ENCODE results near the gene C14orf119.
"Not testable (repeated sequence)": the region's sequence is repeated elsewhere in the genome, so short reads cannot be mapped to it uniquely, and the experiment has no call there.

The C14orf119 gene

GRCh38 chr14:23107620-23108019 lies 12.3 kb downstream of the C14orf119 start:
- not testable (repeated sequence) for H3K9ac ChIP-seq (ENCODE audit: low read length); H3K9me3 ChIP-seq (ENCODE audit: control insufficient read depth, low read length); H3K36me3 ChIP-seq (ENCODE audit: control insufficient read depth, insufficient read depth, low read length); H3K4me1 ChIP-seq (ENCODE audit: control insufficient read depth, insufficient read depth, low read length); H3K4me3 ChIP-seq (ENCODE audit: low read length)
- H3K27me3 ChIP-seq (ENCODE audit: control insufficient read depth, insufficient read depth, low read length), result peaks cover 18% of the 10 kb centered on the region

GRCh38 chr14:23108169-23108568 lies 12.9 kb downstream of the C14orf119 start:
- H3K27me3 ChIP-seq (ENCODE audit: control insufficient read depth, insufficient read depth, low read length), result peaks cover 23% of the 10 kb centered on the region
- not testable (repeated sequence) for H3K4me3 ChIP-seq (ENCODE audit: low read length); H3K9me3 ChIP-seq (ENCODE audit: control insufficient read depth, low read length); H3K4me1 ChIP-seq (ENCODE audit: control insufficient read depth, insufficient read depth, low read length); H3K9ac ChIP-seq (ENCODE audit: low read length); H3K36me3 ChIP-seq (ENCODE audit: control insufficient read depth, insufficient read depth, low read length)

GRCh38 chr14:23109769-23110168 lies 14.5 kb downstream of the C14orf119 start:
- peaks cover 34% of the 10 kb centered on the region for H3K27me3 ChIP-seq (ENCODE audit: control insufficient read depth, insufficient read depth, low read length)
- peaks cover 4% of the 10 kb centered on the region for H3K4me1 ChIP-seq (ENCODE audit: control insufficient read depth, insufficient read depth, low read length)
- no peaks in the 10 kb centered on the region for H3K9me3 ChIP-seq (ENCODE audit: control insufficient read depth, low read length)
- H3K9ac ChIP-seq (ENCODE audit: low read length), result no peak overlapping the region
- H3K4me3 ChIP-seq (ENCODE audit: low read length), result no peak overlapping the region
- no peaks in the 10 kb centered on the region for H3K36me3 ChIP-seq (ENCODE audit: control insufficient read depth, insufficient read depth, low read length)

- Histone ChIP-seq H3K9me3 (ENCODE audit: control insufficient read depth, low read length) (no peaks in the 10 kb centered on the region), H3K27me3 (ENCODE audit: control insufficient read depth, insufficient read depth, low read length) (peaks cover 35% of the 10 kb centered on the region), H3K4me3 (ENCODE audit: low read length) (no peak overlapping the region), H3K4me1 (ENCODE audit: control insufficient read depth, insufficient read depth, low read length) (peaks cover 4% of the 10 kb centered on the region), H3K36me3 (ENCODE audit: control insufficient read depth, insufficient read depth, low read length) (no peaks in the 10 kb centered on the region), H3K9ac (ENCODE audit: low read length) (no peak overlapping the region)
Observed at GRCh38 chr14:23110579-23111365, 15.5 kb downstream of the C14orf119 start.

- H3K36me3 ChIP-seq (ENCODE audit: control insufficient read depth, insufficient read depth, low read length), result no peaks in the 10 kb centered on the region
- no peak overlapping the region for H3K9ac ChIP-seq (ENCODE audit: low read length)
- H3K9me3 ChIP-seq (ENCODE audit: control insufficient read depth, low read length), result no peaks in the 10 kb centered on the region
- H3K4me1 ChIP-seq (ENCODE audit: control insufficient read depth, insufficient read depth, low read length), result peaks cover 4% of the 10 kb centered on the region
- H3K27me3 ChIP-seq (ENCODE audit: control insufficient read depth, insufficient read depth, low read length), result peaks cover 39% of the 10 kb centered on the region
- no peak overlapping the region for H3K4me3 ChIP-seq (ENCODE audit: low read length)
Observed at GRCh38 chr14:23112359-23113178, 17.3 kb downstream of the C14orf119 start.

GRCh38 chr14:23113431-23114119 lies 18.3 kb downstream of the C14orf119 start:
- Histone ChIP-seq H3K27me3 (ENCODE audit: control insufficient read depth, insufficient read depth, low read length) (peaks cover 39% of the 10 kb centered on the region), H3K36me3 (ENCODE audit: control insufficient read depth, insufficient read depth, low read length) (no peaks in the 10 kb centered on the region), H3K9ac (ENCODE audit: low read length) (no peak overlapping the region), H3K9me3 (ENCODE audit: control insufficient read depth, low read length) (no peaks in the 10 kb centered on the region), H3K4me3 (ENCODE audit: low read length) (no peak overlapping the region), H3K4me1 (ENCODE audit: control insufficient read depth, insufficient read depth, low read length) (peaks cover 4% of the 10 kb centered on the region)

GRCh38 chr14:23114120-23114458 lies 18.8 kb downstream of the C14orf119 start:
- H3K9ac ChIP-seq (ENCODE audit: low read length), result no peak overlapping the region
- no peak overlapping the region for H3K4me3 ChIP-seq (ENCODE audit: low read length)
- peaks cover 4% of the 10 kb centered on the region for H3K4me1 ChIP-seq (ENCODE audit: control insufficient read depth, insufficient read depth, low read length)
- no peaks in the 10 kb centered on the region for H3K36me3 ChIP-seq (ENCODE audit: control insufficient read depth, insufficient read depth, low read length)
- peaks cover 39% of the 10 kb centered on the region for H3K27me3 ChIP-seq (ENCODE audit: control insufficient read depth, insufficient read depth, low read length)
- no peaks in the 10 kb centered on the region for H3K9me3 ChIP-seq (ENCODE audit: control insufficient read depth, low read length)

GRCh38 chr14:23114669-23115038 lies 19.3 kb downstream of the C14orf119 start:
- Histone ChIP-seq H3K9ac (ENCODE audit: low read length) (no peak overlapping the region), H3K27me3 (ENCODE audit: control insufficient read depth, insufficient read depth, low read length) (peaks cover 36% of the 10 kb centered on the region), H3K4me3 (ENCODE audit: low read length) (no peak overlapping the region), H3K36me3 (ENCODE audit: control insufficient read depth, insufficient read depth, low read length) (no peaks in the 10 kb centered on the region), H3K9me3 (ENCODE audit: control insufficient read depth, low read length) (no peaks in the 10 kb centered on the region), H3K4me1 (ENCODE audit: control insufficient read depth, insufficient read depth, low read length) (peaks cover 4% of the 10 kb centered on the region)

GRCh38 chr14:23115039-23115731 lies 19.9 kb downstream of the C14orf119 start:
- peaks cover 35% of the 10 kb centered on the region for H3K27me3 ChIP-seq (ENCODE audit: control insufficient read depth, insufficient read depth, low read length)
- H3K4me3 ChIP-seq (ENCODE audit: low read length), result no peak overlapping the region
- no peaks in the 10 kb centered on the region for H3K9me3 ChIP-seq (ENCODE audit: control insufficient read depth, low read length)

GRCh38 chr14:23115918-23116317 lies 20.6 kb downstream of the C14orf119 start:
- Histone ChIP-seq H3K9ac (ENCODE audit: low read length) (no peak overlapping the region), H3K4me1 (ENCODE audit: control insufficient read depth, insufficient read depth, low read length) (peaks cover 5% of the 10 kb centered on the region), H3K4me3 (ENCODE audit: low read length) (no peak overlapping the region), H3K27me3 (ENCODE audit: control insufficient read depth, insufficient read depth, low read length) (peaks cover 34% of the 10 kb centered on the region), H3K9me3 (ENCODE audit: control insufficient read depth, low read length) (no peaks in the 10 kb centered on the region), H3K36me3 (ENCODE audit: control insufficient read depth, insufficient read depth, low read length) (no peaks in the 10 kb centered on the region)

More at GRCh38 chr14:23115039-23115731, 19.9 kb downstream of the C14orf119 start:
- peaks cover 4% of the 10 kb centered on the region for H3K4me1 ChIP-seq (ENCODE audit: control insufficient read depth, insufficient read depth, low read length)
- H3K36me3 ChIP-seq (ENCODE audit: control insufficient read depth, insufficient read depth, low read length), result no peaks in the 10 kb centered on the region
- H3K9ac ChIP-seq (ENCODE audit: low read length), result no peak overlapping the region

GRCh38 chr14:23117371-23118020 lies 22.2 kb downstream of the C14orf119 start:
- Histone ChIP-seq H3K4me3 (ENCODE audit: low read length) (no peak overlapping the region), H3K27me3 (ENCODE audit: control insufficient read depth, insufficient read depth, low read length) (peaks cover 22% of the 10 kb centered on the region), H3K36me3 (ENCODE audit: control insufficient read depth, insufficient read depth, low read length) (no peaks in the 10 kb centered on the region), H3K9ac (ENCODE audit: low read length) (no peak overlapping the region), H3K9me3 (ENCODE audit: control insufficient read depth, low read length) (no peaks in the 10 kb centered on the region), H3K4me1 (ENCODE audit: control insufficient read depth, insufficient read depth, low read length) (peaks cover 14% of the 10 kb centered on the region)
